ENCODE data around the gene SCYGR5.

DNA sequence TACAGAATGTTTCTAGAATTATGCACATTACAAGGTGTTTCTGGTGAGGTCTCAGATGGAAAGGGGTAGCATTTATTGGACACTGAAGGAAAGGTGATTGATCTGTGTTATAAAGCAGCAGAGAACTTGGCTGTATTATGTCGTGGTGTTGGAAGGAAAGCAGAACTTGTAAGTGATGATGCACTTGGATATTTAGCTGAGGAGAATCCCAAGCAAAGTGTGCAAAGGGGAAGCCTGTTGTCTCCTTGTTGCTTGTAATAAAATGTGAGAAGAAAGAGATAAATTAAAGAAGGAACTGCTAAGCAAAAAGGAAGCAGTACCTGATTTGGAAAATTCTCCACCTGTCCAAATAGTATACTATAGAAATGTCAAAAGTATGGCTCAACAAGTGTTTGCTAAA, 12.2 kb upstream of the SCYGR5 start:
- TF ChIP-seq, protein P1, sequence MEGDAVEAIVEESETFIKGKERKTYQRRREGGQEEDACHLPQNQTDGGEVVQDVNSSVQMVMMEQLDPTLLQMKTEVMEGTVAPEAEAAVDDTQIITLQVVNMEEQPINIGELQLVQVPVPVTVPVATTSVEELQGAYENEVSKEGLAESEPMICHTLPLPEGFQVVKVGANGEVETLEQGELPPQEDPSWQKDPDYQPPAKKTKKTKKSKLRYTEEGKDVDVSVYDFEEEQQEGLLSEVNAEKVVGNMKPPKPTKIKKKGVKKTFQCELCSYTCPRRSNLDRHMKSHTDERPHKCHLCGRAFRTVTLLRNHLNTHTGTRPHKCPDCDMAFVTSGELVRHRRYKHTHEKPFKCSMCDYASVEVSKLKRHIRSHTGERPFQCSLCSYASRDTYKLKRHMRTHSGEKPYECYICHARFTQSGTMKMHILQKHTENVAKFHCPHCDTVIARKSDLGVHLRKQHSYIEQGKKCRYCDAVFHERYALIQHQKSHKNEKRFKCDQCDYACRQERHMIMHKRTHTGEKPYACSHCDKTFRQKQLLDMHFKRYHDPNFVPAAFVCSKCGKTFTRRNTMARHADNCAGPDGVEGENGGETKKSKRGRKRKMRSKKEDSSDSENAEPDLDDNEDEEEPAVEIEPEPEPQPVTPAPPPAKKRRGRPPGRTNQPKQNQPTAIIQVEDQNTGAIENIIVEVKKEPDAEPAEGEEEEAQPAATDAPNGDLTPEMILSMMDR (IDR thresholded peaks at IDR 0.05): no peak
- TF ChIP-seq POLR2A (IDR thresholded peaks at IDR 0.05) (no peak), POLR2AphosphoS5 (IDR thresholded peaks at IDR 0.05) (no peak)
